ENCODE results near the gene STARD10.

The STARD10 gene

DNA sequence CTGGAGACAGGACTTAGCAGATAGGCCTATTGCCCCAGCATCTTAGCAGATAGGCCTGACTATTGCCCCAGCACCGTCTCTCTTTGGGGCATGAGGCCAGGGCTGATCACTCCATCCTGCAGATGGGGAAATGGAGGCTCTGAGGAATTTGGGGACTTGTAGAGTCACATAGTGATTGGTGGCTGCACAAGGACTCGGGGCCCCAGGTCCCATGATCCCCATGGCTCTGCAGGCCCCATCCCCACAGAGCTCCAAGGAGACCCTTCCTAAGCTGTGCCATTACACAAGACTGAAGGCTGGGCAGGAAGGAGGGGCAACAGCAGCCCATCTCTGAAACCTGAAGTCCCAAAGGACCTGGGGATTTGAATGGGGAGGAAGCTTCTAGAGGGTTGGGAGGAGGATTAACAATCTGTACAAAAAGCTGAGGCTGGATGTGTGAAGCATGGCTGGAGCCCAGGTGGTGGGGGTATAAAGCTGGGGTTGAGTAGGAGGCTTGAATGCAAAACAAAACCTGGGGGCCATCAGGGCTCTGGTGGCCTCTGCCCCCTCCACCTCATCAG lies 43.2 kb downstream of the STARD10 start:
- POLR2A ChIA-PET = no interaction called here
- TF ChIP-seq, protein P1, sequence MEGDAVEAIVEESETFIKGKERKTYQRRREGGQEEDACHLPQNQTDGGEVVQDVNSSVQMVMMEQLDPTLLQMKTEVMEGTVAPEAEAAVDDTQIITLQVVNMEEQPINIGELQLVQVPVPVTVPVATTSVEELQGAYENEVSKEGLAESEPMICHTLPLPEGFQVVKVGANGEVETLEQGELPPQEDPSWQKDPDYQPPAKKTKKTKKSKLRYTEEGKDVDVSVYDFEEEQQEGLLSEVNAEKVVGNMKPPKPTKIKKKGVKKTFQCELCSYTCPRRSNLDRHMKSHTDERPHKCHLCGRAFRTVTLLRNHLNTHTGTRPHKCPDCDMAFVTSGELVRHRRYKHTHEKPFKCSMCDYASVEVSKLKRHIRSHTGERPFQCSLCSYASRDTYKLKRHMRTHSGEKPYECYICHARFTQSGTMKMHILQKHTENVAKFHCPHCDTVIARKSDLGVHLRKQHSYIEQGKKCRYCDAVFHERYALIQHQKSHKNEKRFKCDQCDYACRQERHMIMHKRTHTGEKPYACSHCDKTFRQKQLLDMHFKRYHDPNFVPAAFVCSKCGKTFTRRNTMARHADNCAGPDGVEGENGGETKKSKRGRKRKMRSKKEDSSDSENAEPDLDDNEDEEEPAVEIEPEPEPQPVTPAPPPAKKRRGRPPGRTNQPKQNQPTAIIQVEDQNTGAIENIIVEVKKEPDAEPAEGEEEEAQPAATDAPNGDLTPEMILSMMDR (IDR thresholded peaks at IDR 0.05; ENCODE audit: insufficient read depth, low read length, missing control alignments) = no peak
- no peak for DNase-seq (ENCODE audit: low read depth, low spot score)
- 0 out of 2 replicates have a peak overlapping the region, but pooled peaks have one; percentile 3 for H3K4me3 ChIP-seq (ENCODE audit: low read depth, low read length)
- CTCF ChIA-PET = interaction anchor here (1.0 to 1.3 kb wide), 3 partner anchors 8 to 25 kb away, joined by 3 to 4 read pairs (median 3); no protein-coding TSS in a partner anchor

DNA sequence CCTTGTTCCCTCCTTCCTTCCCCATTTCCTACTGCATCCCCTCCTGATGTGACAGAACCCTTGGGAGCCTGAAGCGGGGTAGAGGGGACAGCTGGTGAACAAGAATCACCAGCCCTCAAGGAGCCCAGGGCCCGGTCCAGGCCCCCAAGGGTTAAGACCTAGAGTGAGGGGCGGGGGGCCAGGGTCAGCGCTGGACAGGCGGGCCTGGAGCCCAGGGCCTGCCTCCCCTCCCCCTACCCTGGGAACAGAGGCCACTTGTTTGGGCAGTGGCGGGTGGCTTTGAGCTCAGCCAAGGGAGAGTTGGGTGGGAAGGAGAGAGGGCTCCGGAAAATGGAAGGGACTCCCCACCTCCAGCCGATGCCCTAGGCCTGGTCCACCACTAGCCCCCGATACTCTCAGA lies 43.8 kb downstream of the STARD10 start:
- CTCF ChIA-PET = interaction anchor here (0.6 to 1.3 kb wide), 5 partner anchors 7 to 63 kb away, joined by 3 to 4 read pairs (median 4); partner anchors contain the start of gene STARD10
- TF ChIP-seq, protein P1 (IDR thresholded peaks at IDR 0.05; ENCODE audit: insufficient read depth, low read length, missing control alignments) = no peak
- no peak overlapping the region for H3K4me3 ChIP-seq (ENCODE audit: low read depth, low read length)
- POLR2A ChIA-PET = no interaction called here
- no peak for DNase-seq (ENCODE audit: low read depth, low spot score)

DNA sequence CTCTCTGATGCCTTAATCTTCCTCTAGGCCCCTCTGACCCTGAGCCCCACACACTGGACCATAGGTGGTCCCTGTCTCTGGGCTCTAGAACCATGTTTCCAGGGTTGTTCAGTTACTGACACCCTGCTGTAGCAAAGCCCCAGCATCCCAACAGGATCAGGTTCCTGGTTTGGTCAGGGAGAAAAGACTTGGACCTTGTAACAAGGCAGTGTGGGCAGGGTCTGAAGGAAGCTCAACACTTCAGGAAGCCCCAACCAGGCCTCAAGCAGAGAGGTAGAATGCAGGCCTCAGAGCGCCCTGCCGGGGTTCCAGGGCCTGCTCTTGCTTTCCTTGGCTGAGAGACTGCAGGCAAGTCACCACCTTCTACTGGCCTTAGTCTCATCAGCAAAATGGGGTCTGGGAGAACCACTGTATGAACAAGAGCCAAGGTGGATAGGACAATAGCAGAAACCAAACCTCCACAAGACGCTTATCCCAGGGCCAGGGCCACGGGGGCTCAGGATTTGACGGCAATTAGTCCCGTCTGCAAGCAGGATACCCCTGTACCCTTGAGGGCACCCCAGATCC lies 46.5 kb downstream of the STARD10 start:
- TF ChIP-seq, protein P1 (IDR thresholded peaks at IDR 0.05; ENCODE audit: insufficient read depth, low read length, missing control alignments) = no peak
- CTCF ChIA-PET = interaction anchor here (0.7 to 1.2 kb wide), 3 partner anchors 22 to 46 kb away, joined by 3 to 6 read pairs (median 6); no protein-coding TSS in a partner anchor
- POLR2A ChIA-PET = no interaction called here
- DNase-seq (ENCODE audit: low read depth, low spot score) = no peak
- H3K4me3 ChIP-seq (ENCODE audit: low read depth, low read length) = no peak overlapping the region

DNA sequence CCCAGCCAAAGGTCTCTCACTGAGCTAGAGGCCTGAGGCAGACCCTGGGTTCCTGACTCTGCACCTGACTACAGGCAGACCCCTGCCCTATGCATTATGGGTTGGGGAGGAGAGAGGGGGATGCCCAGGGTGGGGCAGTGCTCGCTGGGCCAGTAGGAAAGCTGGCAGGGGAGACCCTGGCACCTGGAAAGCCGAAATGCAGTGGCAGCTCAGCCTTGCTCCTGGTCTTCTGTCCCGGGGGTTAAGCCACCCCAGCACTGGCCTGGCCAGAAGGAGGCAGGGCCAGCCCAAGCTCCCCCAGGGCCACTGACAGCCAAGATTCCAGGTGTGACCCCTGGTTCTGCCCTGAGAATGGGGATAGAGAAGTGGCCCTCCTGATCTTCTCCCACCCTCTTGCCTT lies 47.0 kb downstream of the STARD10 start:
- TF ChIP-seq, protein P1 (IDR thresholded peaks at IDR 0.05; ENCODE audit: insufficient read depth, low read length, missing control alignments) = no peak
- CTCF ChIA-PET = interaction anchor here (0.7 to 1.5 kb wide), 4 partner anchors 22 to 46 kb away, joined by 3 to 6 read pairs (median 4); no protein-coding TSS in a partner anchor
- no peak overlapping the region for H3K4me3 ChIP-seq (ENCODE audit: low read depth, low read length)
- no peak for DNase-seq (ENCODE audit: low read depth, low spot score)
- POLR2A ChIA-PET = no interaction called here

DNA sequence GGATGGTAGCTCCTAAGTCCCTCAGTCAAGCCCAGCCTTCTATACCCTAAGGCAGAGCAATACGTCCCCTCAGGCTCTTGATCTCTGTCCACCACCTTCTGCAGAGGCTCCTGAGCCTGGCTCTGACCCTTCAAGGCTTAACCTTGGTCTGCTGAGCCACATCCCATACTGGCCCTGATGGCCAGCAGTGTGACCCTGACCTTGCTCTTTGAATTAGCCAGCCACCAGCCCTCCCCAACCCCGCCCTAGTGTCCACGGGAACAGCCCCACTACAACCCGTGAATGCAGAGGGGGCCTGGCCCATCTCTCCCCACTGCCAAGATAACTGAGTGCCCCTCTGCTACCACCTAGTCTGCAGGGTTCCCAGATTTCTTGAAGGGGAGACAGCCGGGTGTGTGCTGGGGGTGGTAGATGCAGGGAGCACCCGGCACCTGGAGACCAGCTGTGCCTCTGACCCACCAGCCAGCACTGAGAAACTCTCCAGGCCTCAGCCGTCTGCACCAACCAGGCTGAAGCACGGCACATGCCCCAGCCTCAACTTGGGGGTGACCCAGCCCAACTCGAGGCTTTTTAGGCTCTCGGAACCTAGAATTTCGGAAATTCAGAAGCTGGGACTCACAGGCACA lies 47.8 kb downstream of the STARD10 start:
- ChIA-PET POLR2A (no interaction called here), CTCF (interaction anchor here (0.8 to 1.5 kb wide), 3 partner anchors 21 to 23 kb away, joined by 3 to 5 read pairs (median 3); no protein-coding TSS in a partner anchor)
- TF ChIP-seq, protein P1 (IDR thresholded peaks at IDR 0.05; ENCODE audit: insufficient read depth, low read length, missing control alignments) = no peak
- no peak overlapping the region for H3K4me3 ChIP-seq (ENCODE audit: low read depth, low read length)
- no peak for DNase-seq (ENCODE audit: low read depth, low spot score)

DNA sequence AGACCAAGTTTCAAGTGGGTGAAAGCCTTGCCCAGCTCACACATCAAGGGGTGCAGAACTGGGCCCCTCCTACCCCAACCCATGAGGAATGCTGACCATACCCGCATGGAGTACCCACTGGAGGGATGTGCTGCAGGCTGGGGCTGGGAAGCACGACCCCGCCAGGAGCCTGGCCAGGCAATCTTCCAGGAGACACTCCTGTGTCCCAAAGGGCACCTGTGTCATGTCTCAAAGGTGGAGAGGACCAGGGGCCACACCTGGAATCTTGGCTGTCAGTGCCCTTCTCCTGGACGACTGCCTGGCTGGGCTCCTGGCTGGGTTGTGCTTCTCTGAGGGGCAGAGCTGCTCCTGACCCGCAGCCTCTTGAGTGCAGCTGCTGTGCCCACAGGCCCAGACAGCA lies 48.3 kb downstream of the STARD10 start:
- CTCF ChIA-PET = interaction anchor here (1.0 to 1.5 kb wide), 2 partner anchors 20 to 22 kb away, joined by 3 to 5 read pairs; no protein-coding TSS in a partner anchor
- no peak for DNase-seq (ENCODE audit: low read depth, low spot score)
- no peak overlapping the region for H3K4me3 ChIP-seq (ENCODE audit: low read depth, low read length)
- POLR2A ChIA-PET = no interaction called here
- TF ChIP-seq, protein P1 (IDR thresholded peaks at IDR 0.05; ENCODE audit: insufficient read depth, low read length, missing control alignments) = no peak
